22Rv1 (cell line): ENCODE measurements around the gene FNIP1.

ENCODE experiments used
- H3K27ac ChIP-seq: fragments of 450-650 bp; 2 replicates; pipeline ENCODE4 v1.5.1; 2017
- CTCF ChIP-seq: fragments of 450-650 bp; IDR thresholded peaks from 2 replicates; pipeline ENCODE4 v1.5.1; 2017; ENCODE audit warnings: mild to moderate bottlenecking
- ZFX ChIP-seq: fragments of 450-650 bp; IDR thresholded peaks from 2 replicates; pipeline ENCODE4 v1.6.1; 2017; ENCODE audit warnings: antibody characterized with exemption, borderline replicate concordance

The FNIP1 gene

GRCh38 chr5:131794586-131794985, 2.2 kb downstream of the FNIP1 start:
- TF ChIP-seq CTCF (no peak), ZFX (no peak)
- no peak overlapping the region for H3K27ac ChIP-seq

GRCh38 chr5:131792896-131793295, 3.9 kb downstream of the FNIP1 start:
- H3K27ac ChIP-seq = no peak overlapping the region
- no peak for TF ChIP-seq ZFX
- no peak for TF ChIP-seq CTCF

GRCh38 chr5:131791866-131792265, 5.0 kb downstream of the FNIP1 start:
- no peak for TF ChIP-seq ZFX
- no peak for TF ChIP-seq CTCF
- no peak overlapping the region for H3K27ac ChIP-seq

- H3K27ac ChIP-seq = no peak overlapping the region
Measured at GRCh38 chr5:131790550-131790949, 6.3 kb downstream of the FNIP1 start.

GRCh38 chr5:131789765-131790164, 7.1 kb downstream of the FNIP1 start:
- H3K27ac ChIP-seq = no peak overlapping the region
- TF ChIP-seq CTCF = no peak
- TF ChIP-seq ZFX = no peak

More at GRCh38 chr5:131790550-131790949, 6.3 kb downstream of the FNIP1 start:
- no peak for TF ChIP-seq CTCF
- no peak for TF ChIP-seq ZFX

- no peak overlapping the region for H3K27ac ChIP-seq
Measured at GRCh38 chr5:131787736-131788135, 9.1 kb downstream of the FNIP1 start.

More at GRCh38 chr5:131787736-131788135, 9.1 kb downstream of the FNIP1 start:
- no peak for TF ChIP-seq ZFX
- no peak for TF ChIP-seq CTCF
